Mesodermal cell (in vitro differentiated cells): Measurements from ENCODE around the gene KCTD7.
A peak's percentile ranks its signal among the peaks of the same experiment; 100 is the strongest.
"Not testable (repeated sequence)": the region's sequence is repeated elsewhere in the genome, so short reads cannot be mapped to it uniquely, and the experiment has no call there.

Source experiments
- H3K27ac ChIP-seq: 2 replicates; pipeline ENCODE4 v1.7.0; 2013; ENCODE audit warnings: mild to moderate bottlenecking, low read depth, low read length, moderate library complexity; ENCODE audit not compliant: severe bottlenecking
- H3K36me3 ChIP-seq: 2 replicates; pipeline ENCODE4 v1.7.1; 2013; ENCODE audit warnings: mild to moderate bottlenecking, low read length, moderate library complexity; ENCODE audit not compliant: control insufficient read depth, insufficient read depth
- H3K4me1 ChIP-seq: one replicate; pipeline ENCODE4 v1.7.1; 2013; ENCODE audit warnings: mild to moderate bottlenecking, low read length; ENCODE audit not compliant: insufficient read depth, control insufficient read depth, poor library complexity, severe bottlenecking
- H3K4me3 ChIP-seq: 2 replicates; pipeline ENCODE4 v1.7.0; 2013; ENCODE audit warnings: low read length, control low read depth, mild to moderate bottlenecking; ENCODE audit not compliant: insufficient read depth, poor library complexity, severe bottlenecking; ENCODE audit errors: extremely low read depth
- H3K9me3 ChIP-seq: 2 replicates; pipeline ENCODE4 v1.7.1; 2013; ENCODE audit warnings: mild to moderate bottlenecking, low read length, moderate library complexity; ENCODE audit not compliant: control insufficient read depth
- WGBS, 2 experiments: methylation state at CpG; one replicate each; pipeline ENCODE4 v1.1.5; 2013; ENCODE audit warnings: missing lambda C conversion rate in 2 of 2; ENCODE audit not compliant: insufficient coverage in 2 of 2; 5-methylcytosine and 5-hydroxymethylcytosine counted together

The KCTD7 gene

DNA sequence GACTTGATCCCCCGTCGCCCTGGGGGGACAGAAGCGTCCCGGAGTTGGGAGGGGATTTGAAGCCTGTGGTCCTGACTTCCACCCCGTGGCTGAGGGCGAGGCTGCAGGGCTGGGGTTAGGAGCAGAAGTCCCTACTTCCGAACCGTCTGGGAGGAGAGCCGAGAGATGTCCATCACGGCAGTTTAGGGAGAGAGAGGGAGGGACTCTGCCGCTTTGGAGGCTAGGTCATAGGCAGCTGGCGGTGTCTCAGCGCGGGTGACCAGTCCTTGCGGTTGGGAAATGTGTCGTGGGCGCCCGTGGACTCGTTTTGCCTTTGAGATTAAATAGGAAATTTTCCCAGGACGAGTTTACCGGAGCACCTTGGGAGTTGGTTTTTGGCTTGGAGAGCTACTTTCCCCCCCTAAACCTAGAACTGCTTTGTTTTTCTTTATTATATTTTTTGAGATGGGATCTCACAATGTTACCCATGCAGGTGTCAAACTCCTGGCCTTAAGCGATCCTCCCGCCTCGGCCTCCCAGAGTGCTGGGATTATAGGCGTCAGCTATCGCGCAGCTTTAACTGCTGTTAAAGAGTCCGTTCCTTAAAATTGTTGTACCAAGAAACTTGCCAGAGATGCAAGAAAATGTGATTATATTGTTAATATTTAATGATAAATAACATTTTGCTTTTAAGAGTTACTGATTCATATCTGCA, 26.6 kb downstream of the KCTD7 start:
- Histone ChIP-seq H3K36me3 (peaks cover 18% of the 10 kb centered on the region), H3K27ac (peak overlapping the region; percentile 98), H3K4me3 (peak overlapping the region; percentile 82)
- H3K4me1 ChIP-seq, H3K9me3 ChIP-seq: not testable (repeated sequence)
- 9 to 12% methylated on average over 15 to 22 of the region's 28 CpGs for WGBS, 2 experiments

- H3K4me3 ChIP-seq, result peak overlapping the region; percentile 82
- peaks cover 18% of the 10 kb centered on the region for H3K36me3 ChIP-seq
- not testable (repeated sequence) for H3K27ac ChIP-seq, H3K9me3 ChIP-seq, H3K4me1 ChIP-seq
- 86 to 99% methylated on average over 10 of the region's 11 CpGs for WGBS, 2 experiments
Measured at GRCh38 chr7:66655826-66656485, 27.3 kb downstream of the KCTD7 start.

- H3K36me3 ChIP-seq, result peaks cover 28% of the 10 kb centered on the region
- no peak overlapping the region for H3K4me3 ChIP-seq
- 75% methylated on average over 2 of the region's 2 CpGs; no CpG with 5 or more reads in 1 of the 2 experiments for WGBS, 2 experiments
- peaks cover 5% of the 10 kb centered on the region for H3K4me1 ChIP-seq
- peaks cover 4% of the 10 kb centered on the region for H3K9me3 ChIP-seq
- H3K27ac ChIP-seq, result no peak overlapping the region
Measured at GRCh38 chr7:66657798-66658197, 29.1 kb downstream of the KCTD7 start.

DNA sequence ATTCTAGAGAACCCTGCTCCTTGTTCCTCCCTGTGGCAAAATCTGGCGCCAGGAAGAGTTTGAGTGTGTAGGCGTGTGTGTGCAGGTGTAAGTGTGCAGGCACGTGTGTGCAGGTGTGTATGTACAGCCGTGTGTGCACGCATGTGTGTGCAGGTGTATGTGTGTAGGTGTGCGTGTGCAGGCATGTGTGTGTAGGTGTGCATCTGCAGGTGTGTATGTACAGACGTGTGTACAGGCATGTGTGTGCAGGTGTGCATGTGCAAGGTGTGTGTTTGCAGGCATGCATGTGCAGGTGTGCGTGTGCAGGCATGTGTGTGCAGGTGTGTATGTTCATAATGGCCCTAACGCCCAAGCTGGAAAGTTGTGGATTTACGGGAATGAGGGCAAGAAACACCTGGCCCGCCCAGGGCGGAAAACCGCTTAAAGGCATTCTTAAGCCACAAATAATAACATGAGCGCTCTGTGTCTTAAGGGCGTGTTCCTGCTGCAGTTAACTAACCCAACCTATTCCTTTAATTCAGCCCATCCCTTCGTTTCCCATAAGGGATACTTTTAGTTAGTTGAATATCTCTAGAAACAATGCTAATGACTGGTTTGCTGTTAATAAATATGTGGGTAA, 34.1 kb downstream of the KCTD7 start:
- no peak overlapping the region for H3K4me3 ChIP-seq
- peaks cover 4% of the 10 kb centered on the region for H3K9me3 ChIP-seq
- no peaks in the 10 kb centered on the region for H3K4me1 ChIP-seq
- 92 to 93% methylated on average over 10 to 15 of the region's 16 CpGs for WGBS, 2 experiments
- peaks cover 18% of the 10 kb centered on the region for H3K36me3 ChIP-seq
- no peak overlapping the region for H3K27ac ChIP-seq

GRCh38 chr7:66664590-66665293, 36.1 kb downstream of the KCTD7 start:
- WGBS, 2 experiments, result 90 to 93% methylated on average over 24 of the region's 24 CpGs
- H3K9me3 ChIP-seq, result peaks cover 4% of the 10 kb centered on the region
- no peak overlapping the region for H3K27ac ChIP-seq
- H3K36me3 ChIP-seq, result peaks cover 32% of the 10 kb centered on the region
- H3K4me3 ChIP-seq, result no peak overlapping the region
- H3K4me1 ChIP-seq, result no peaks in the 10 kb centered on the region

DNA sequence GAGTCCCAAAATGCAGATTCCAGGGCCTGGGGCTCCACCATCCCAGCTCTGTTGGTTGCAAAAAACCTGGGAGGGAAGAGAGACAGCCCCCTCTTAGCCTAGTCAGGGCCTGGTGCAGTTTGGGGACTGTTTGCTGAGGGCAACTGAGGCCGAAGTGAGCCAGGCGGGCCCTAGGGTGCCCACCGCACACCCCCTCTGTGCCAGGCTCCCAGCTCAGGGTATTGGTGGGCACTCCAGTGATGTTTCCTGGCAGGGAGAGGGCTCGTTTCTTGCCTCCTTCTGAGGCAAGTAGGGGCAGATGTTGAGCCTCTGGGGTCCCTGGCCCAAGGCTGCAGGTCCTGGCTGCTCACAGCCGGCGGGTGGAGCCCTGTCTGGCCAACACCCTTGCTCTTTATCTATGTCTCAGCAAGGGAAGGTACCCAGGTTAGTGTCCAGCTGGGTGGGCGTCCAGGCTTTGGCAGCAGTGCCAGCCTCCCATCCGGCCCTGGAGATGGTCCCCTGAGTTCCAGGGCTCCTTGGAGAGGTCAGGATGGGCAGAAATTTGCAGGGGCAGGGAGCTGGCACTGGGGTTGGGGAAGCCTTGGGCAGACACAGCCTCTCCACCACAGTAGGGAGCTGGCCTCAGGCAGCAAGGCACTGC, 37.8 kb downstream of the KCTD7 start:
- no peak overlapping the region for H3K27ac ChIP-seq
- H3K4me1 ChIP-seq, result no peaks in the 10 kb centered on the region
- WGBS, 2 experiments, result 94 to 95% methylated on average over 6 of the region's 8 CpGs
- no peak overlapping the region for H3K4me3 ChIP-seq
- H3K36me3 ChIP-seq, result peaks cover 36% of the 10 kb centered on the region
- H3K9me3 ChIP-seq, result peaks cover 4% of the 10 kb centered on the region

GRCh38 chr7:66667023-66667728, 38.5 kb downstream of the KCTD7 start:
- Histone ChIP-seq H3K36me3 (peaks cover 31% of the 10 kb centered on the region), H3K4me3 (no peak overlapping the region), H3K4me1 (no peaks in the 10 kb centered on the region), H3K9me3 (peaks cover 4% of the 10 kb centered on the region), H3K27ac (no peak overlapping the region)
- WGBS, 2 experiments, result 94 to 97% methylated on average over 8 to 10 of the region's 11 CpGs

GRCh38 chr7:66668112-66668511, 39.4 kb downstream of the KCTD7 start:
- Histone ChIP-seq H3K4me3 (no peak overlapping the region), H3K9me3 (no peaks in the 10 kb centered on the region), H3K36me3 (peaks cover 27% of the 10 kb centered on the region), H3K4me1 (no peaks in the 10 kb centered on the region), H3K27ac (no peak overlapping the region)
- WGBS, 2 experiments, result 93 to 97% methylated on average over 4 to 5 of the region's 7 CpGs

DNA sequence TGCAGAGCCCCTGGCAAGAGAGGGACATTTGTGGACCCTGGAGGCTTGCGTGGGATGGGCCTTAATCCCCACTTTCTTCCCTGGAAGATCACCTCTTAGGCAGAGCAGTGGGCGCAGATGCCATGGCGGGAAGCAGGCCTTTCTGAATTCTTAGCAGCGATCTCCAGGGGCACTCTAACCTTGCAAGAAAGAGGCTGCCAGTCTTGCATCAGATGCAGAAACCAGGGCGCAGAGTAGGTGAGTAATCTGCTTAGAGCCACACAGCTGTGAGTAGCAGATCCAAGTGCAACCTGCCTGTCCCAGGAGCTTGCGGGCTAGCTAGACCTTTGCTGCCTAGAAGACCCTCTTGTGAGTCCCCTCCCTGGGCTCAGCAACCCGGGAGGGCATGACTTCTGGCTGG, 40.0 kb downstream of the KCTD7 start:
- Histone ChIP-seq H3K36me3 (peaks cover 27% of the 10 kb centered on the region), H3K4me1 (no peaks in the 10 kb centered on the region), H3K9me3 (no peaks in the 10 kb centered on the region), H3K4me3 (no peak overlapping the region), H3K27ac (no peak overlapping the region)
- WGBS, 2 experiments, result 85 to 97% methylated on average over 7 of the region's 7 CpGs

- WGBS, 2 experiments, result 94% methylated on average over 3 of the region's 7 CpGs; no CpG with 5 or more reads in 1 of the 2 experiments
- Histone ChIP-seq H3K27ac (no peak overlapping the region), H3K9me3 (no peaks in the 10 kb centered on the region), H3K4me3 (no peak overlapping the region), H3K36me3 (peaks cover 24% of the 10 kb centered on the region), H3K4me1 (no peaks in the 10 kb centered on the region)
Measured at GRCh38 chr7:66669088-66669487, 40.4 kb downstream of the KCTD7 start.
